Measurements from ENCODE around the gene SPO11.

Gene SPO11

DNA sequence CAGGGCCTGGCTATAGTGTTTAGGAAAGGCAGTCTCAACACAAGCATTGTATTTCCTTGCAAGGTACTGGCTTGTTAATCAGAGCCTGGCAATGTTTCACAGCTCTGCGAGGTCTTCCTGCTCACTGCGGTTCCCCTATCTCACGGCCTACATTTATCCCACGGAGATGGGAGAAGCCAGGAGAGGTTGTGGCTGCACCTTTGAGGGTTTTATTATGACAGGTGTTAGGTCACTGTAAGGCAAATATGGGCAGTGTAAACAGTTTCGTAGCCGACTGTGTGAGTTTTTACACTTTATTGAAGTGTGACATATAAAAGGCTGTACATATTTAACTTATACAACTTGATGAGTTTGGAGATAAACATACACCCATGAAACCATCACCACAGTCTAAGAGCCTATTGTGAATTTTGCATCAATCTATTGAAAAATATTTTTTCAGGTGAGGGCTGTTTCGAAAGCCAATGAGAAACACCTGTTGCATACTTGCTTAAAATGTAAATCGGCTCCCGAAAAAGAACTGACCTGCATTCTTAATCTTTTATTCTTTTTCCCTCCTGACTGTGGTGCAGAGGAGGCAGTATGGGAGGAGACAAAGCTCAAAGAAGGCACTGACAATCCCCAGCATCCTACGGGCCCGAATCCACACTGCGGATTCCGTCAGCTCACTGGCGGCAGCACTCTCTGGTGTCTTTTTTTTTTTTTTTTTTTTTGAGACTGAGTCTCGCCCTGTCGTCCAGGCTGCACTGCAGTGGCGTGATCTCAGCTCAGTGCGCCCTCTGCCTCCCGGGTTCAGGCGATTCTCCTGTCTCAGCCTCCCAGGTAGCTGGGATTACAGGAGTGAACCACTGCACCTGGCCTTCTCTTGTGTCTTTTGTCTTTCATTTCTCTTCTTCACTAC, 54.1 kb downstream of the SPO11 start:
- DNase-seq, result peak in 7 of 42 donors; percentile 8 to 45 (median 28)
- intact Hi-C loops (cut with DNase I), result no loop called here

- intact Hi-C loops (cut with DNase I), result no loop called here
- peak in 4 of 42 donors; percentile 3 to 40 (median 12) for DNase-seq
These were observed 54.9 kb downstream of the SPO11 start for GRCh38 chr20:57384486-57384885.

GRCh38 chr20:57384953-57385761, 55.6 kb downstream of the SPO11 start:
- intact Hi-C loops (cut with DNase I), result no loop called here
- peak in 6 of 42 donors; percentile 8 to 40 (median 12) for DNase-seq

- intact Hi-C loops (cut with DNase I), result no loop called here
- DNase-seq, result peak in 2 of 42 donors; percentile 11 to 37
These were observed 56.3 kb downstream of the SPO11 start for GRCh38 chr20:57385940-57386339.

DNA sequence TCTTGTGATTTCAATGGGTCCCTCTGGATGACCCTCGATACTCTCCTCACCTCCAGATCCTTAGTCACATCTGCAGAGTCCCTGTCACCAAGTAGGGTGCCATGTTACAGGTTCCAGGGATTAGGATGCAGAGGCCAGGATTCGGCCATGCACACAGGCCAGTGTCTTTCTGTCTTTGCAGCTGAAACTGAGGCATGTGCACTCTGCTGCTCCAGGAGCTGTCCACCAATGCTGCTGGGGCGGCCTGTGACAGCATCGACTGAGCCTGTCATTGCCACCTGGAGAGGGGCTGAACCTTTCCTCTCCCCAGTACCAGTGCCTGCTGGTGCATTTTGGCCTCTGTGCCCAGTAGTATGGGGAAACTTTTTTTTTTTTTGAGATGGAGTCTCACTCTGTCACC, 57.2 kb downstream of the SPO11 start:
- intact Hi-C loops (cut with DNase I), result no loop called here
- DNase-seq, result peak in 3 of 42 donors; percentile 0 to 23 (median 14)

GRCh38 chr20:57387463-57387862, 57.9 kb downstream of the SPO11 start:
- intact Hi-C loops (cut with DNase I), result no loop called here
- peak in 6 of 42 donors; percentile 0 to 32 (median 12) for DNase-seq

DNA sequence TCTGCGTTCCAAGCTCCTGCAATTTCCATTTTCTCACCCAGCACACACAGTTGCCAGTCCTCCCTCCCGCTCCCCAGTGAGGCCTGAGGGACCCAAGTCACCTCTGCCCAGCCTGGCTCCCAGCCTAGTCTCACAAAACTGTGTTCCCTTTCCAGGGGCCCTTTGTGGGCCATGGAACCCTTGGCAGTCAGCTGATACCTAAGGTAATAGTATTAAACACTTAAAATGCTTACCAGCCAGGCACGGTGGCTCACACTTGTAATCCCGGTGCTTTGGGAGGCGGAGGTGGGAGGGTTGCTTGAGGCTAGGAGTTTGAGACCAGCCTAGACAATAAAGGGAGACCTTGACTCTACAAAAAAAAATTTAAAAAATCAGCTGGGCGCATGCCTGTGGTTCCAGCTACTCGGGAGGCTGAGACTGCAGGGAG, 58.4 kb downstream of the SPO11 start:
- DNase-seq, result peak in 10 of 42 donors; percentile 4 to 56 (median 28)
- intact Hi-C loops (cut with DNase I), result no loop called here

GRCh38 chr20:57388953-57389694, 59.5 kb downstream of the SPO11 start:
- intact Hi-C loops (cut with DNase I), result no loop called here

DNA sequence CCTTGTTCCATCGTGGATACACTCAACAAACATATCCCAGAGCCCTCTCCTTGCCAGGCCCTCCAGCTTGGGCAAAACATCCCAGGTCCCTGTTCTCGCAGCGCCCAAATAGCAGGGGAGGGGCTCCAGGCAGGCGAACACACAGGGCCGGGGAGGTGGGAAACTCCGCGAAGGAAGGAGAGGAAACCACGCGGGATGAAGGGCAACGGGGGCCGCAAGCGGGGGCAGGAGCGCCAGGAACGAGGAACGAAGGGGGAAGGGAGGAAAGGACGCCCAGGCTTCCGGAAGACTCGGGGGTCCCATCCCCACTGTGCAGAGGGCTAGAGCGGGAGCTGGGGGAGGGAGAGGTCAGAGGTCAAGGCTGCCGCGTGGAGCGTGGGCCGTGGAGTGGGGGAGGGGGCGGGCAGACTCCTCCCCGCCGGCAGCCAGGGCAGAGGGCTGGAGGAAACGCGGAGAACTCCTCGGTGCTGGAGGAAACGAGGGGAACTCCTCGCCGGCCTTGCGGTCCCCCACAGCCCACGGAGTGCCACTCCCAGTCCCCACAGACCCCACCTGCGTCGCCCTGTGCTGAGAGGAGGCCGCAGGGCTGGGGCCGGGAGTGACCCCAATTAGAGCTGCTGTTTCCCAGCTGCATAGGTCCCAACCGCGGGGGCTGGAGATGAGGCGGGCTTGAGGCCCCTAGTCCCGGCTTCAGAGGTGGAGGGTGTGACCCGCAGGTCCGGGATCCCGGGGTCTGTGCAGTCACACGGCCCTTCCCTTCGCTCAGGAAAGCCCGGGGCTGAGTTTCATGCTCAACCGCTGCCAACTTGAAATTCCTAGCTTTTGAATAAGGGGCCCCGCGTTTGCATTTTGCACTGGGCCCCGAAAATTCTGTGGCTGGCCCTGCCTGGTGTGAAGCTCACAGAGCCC, 60.3 kb downstream of the SPO11 start:
- intact Hi-C loops (cut with DNase I), result no loop called here
- peak in 5 of 42 donors; percentile 2 to 45 (median 9) for DNase-seq

More at GRCh38 chr20:57388953-57389694, 59.5 kb downstream of the SPO11 start:
- peak; percentile 37 to 87 (median 73) for DNase-seq

DNA sequence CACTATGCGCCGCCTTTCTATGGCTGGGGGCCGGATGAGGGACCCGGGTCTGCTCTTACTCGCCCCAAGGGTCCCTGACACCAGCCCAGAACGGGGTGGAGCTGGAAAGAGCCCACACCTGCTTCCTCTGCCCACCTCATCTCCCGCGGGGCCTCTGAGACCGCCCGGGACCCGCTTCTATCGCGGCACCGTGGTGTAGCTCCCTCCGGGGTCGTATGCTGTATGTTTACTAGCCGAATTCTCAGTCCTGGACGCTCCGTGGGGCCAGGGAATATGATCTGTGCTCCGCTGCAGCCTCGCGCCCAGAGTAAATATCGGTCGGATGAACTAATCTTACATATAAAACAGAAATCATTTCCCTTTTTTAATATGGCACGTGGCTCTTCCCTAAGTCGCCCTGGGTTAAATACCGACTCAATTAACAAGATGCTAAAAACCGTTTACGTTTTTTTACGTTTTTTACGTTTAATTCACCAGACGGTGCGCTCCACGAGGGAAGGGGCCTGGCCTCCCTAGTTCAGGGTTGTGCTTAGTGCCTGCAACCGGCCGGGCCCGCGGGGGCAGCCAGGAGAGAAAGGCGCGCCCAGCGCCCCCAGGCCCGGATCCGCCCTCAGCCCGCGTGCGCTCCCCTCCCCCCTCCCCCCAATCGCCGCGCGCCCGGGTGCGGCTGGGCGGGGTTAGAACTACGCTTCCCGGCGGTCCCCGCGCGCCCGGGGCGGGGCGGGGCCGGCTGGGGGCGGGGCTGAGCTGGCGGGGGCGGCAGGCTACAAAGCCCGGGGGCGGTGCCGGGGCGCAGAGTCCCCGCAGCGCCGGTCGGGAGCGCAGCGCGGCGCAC, 61.2 kb downstream of the SPO11 start, which contains the start of gene RBM38:
Gene RBM38, plus strand, starts transcription at position 793 of the 835 bp plus-strand sequence. CDS start 186 bp downstream, outside the sequence.
- intact Hi-C loops (cut with DNase I), result no loop called here
- peak in 40 of 42 donors; percentile 14 to 90 (median 80) for DNase-seq

DNA sequence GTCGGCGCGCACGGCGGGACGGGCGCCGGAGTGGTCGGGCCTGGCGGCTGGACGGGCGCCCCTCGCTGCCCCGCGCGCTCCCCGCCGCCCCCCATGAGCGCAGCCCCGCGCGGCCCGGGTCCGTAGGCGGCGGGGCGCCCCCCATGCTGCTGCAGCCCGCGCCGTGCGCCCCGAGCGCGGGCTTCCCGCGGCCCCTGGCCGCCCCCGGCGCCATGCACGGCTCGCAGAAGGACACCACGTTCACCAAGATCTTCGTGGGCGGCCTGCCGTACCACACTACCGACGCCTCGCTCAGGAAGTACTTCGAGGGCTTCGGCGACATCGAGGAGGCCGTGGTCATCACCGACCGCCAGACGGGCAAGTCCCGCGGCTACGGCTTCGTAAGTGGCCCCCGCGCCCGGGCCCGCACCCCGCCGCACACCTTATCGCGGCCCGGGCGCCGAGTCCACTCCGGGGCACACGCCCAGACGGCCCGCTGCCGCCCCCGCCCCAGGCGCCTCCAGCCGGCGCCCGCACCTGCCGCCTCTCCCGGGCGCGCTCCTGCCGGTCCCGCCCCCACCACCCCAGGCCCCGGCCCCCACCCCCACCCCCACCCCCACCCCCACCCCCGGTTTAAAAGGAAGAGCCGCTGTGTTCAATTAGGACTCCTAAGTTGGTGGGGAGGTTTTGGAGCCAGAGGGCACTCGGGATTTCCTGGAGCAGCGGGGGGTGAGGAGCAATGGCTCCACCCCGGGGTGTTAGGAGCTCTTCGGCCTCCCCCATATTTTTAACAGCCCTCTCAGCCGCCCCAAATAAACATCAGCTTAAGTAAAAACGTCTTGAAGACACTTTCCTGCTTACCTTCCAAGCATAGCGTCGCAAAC, 62.1 kb downstream of the SPO11 start:
- intact Hi-C loops (cut with DNase I), result no loop called here
- peak in 8 of 42 donors; percentile 0 to 57 (median 31) for DNase-seq

DNA sequence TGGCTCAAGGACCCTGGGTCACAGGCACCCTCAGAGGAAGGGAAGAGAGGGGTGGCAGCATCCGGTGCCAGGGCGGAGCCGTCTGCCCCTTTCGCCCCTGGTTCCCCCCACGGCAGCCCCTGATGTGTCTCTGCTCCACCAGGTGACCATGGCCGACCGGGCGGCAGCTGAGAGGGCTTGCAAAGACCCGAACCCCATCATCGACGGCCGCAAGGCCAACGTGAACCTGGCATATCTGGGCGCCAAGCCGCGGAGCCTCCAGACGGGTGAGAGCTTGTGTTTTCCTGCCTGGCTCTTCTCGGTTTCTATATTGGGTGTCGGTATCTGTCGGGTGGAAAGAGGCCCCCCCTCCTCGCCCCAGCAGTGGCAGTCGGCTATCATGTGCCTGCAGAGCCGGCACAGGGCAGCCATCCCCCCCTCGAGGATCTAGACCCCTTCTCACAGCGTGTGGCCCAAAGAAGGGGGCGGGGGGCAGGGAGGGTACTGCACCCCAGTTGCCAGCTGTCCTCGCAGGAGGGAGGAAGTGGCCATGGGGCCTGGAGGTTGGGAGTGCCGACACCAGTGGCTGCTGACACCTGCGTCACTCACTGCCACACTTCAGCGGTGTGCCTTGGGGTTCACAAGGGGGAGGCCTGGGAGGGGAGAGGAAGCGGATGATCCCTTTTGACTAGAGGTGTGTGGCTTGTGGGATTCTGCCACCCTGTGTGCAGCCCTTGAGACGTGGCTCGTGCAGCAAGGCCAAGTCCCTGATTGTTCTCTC, 63.1 kb downstream of the SPO11 start:
- peak in 14 of 42 donors; percentile 19 to 71 (median 56) for DNase-seq
- intact Hi-C loops (cut with DNase I), result no loop called here
